Body of pancreas (tissue), 4 donors: ENCODE measurements around the gene SSH2. TPM values are rescaled to one million over a fixed set of nuclear protein-coding genes. Genes with fewer than 3 reads are reported as not detected.
"Not testable (repeated sequence)": the region's sequence is repeated elsewhere in the genome, so short reads cannot be mapped to it uniquely, and the experiment has no call there.

Source experiments
- ATAC-seq: fragments of 150-250 bp; one replicate; pipeline ENCODE4 v1.9.1; 2016
- DNase-seq, 4 donors: peaks; one replicate each; pipeline ENCODE4 v3.0.0-alpha.2; 2019
- H3K27ac ChIP-seq, 4 donors: fragments of 200-600 bp; sonication (generic); 1 replicate in 3 of 4; 2 replicates in 1 of 4; pipeline versions ENCODE4 v1.5.1 to v1.6.1; 2016 to 2019; ENCODE audit warnings: mild to moderate bottlenecking in 1 of 4, mixed read lengths in 1 of 4, moderate library complexity in 1 of 4
- H3K27me3 ChIP-seq, 2 donors: fragments of 200-600 bp; sonication (generic); one replicate each; pipeline ENCODE4 v1.6.0; 2016; ENCODE audit warnings: mild to moderate bottlenecking in 1 of 2
- H3K36me3 ChIP-seq, 2 donors: fragments of 200-600 bp; sonication (generic); replicated peaks in 1 of 2; 2 replicates each; pipeline ENCODE4 v1.5.1; 2016; ENCODE audit warnings: low read depth in 2 of 2; ENCODE audit not compliant: insufficient read depth in 1 of 2
- H3K4me1 ChIP-seq: fragments of 200-600 bp; sonication (generic); one replicate; pipeline ENCODE4 v1.6.0; 2016
- H3K4me3 ChIP-seq, 2 donors: fragments of 200-600 bp; sonication (generic); 1 replicate in 1 of 2; 2 replicates in 1 of 2; pipeline ENCODE4 v1.5.1; 2016 to 2019
- H3K9me3 ChIP-seq, 3 donors: fragments of 200-600 bp; sonication (generic); 1 replicate in 2 of 3; 2 replicates in 1 of 3; pipeline ENCODE4 v1.5.1; 2016
- POLR2A ChIP-seq, 3 donors: fragments of 450-650 bp; IDR thresholded peaks; one replicate each; pipeline ENCODE4 v1.6.1; 2016; ENCODE audit warnings: antibody characterized with exemption in 3 of 3, mild to moderate bottlenecking in 2 of 3
- WGBS, 2 donors: methylation state at CpG; one replicate each; pipeline ENCODE4 v1.1.5; 2017; 5-methylcytosine and 5-hydroxymethylcytosine counted together
- intact Hi-C: fragments of 100-400 bp; cut with DNase I; formaldehyde crosslinking; loops from one replicate; pipeline ENCODE4 v1.15.1; 2023
- total RNA-seq, 2 donors: library from RNA; depleted of rRNA; stranded (reverse); fragments of >200 nt; gene quantifications; one replicate each; pipeline ENCODE4 v1.1.0, GENCODE V29; 2016
- TF ChIP-seq, protein P1 (sequence below), 7 experiments: fragments of 450-650 bp in 4 of 7; fragments of 200-600 bp in 3 of 7; sonication (generic) in 3 of 7; IDR thresholded peaks; one replicate each; pipeline ENCODE4 v1.5.1; 2016 to 2019; ENCODE audit warnings: antibody characterized with exemption in 7 of 7

Gene SSH2
- total RNA-seq, 2 donors from 2014 or later = 8.2 to 8.6 TPM

GRCh38 chr17:29968271-29968670 lies 38.2 kb upstream of the SSH2 start:
- 67 to 80% methylated on average over 5 of the region's 5 CpGs for whole genome bisulfite sequencing, 2 donors
- Histone ChIP-seq H3K36me3 (no peaks in the 10 kb centered on the region), H3K27me3 (no peaks in the 10 kb centered on the region), H3K9me3 (no peaks in the 10 kb centered on the region), H3K27ac (no peak overlapping the region), H3K4me3 (no peak overlapping the region), H3K4me1 (no peaks in the 10 kb centered on the region)
- no peak for ATAC-seq
- DNase-seq = no peak
- TF ChIP-seq, protein P1, sequence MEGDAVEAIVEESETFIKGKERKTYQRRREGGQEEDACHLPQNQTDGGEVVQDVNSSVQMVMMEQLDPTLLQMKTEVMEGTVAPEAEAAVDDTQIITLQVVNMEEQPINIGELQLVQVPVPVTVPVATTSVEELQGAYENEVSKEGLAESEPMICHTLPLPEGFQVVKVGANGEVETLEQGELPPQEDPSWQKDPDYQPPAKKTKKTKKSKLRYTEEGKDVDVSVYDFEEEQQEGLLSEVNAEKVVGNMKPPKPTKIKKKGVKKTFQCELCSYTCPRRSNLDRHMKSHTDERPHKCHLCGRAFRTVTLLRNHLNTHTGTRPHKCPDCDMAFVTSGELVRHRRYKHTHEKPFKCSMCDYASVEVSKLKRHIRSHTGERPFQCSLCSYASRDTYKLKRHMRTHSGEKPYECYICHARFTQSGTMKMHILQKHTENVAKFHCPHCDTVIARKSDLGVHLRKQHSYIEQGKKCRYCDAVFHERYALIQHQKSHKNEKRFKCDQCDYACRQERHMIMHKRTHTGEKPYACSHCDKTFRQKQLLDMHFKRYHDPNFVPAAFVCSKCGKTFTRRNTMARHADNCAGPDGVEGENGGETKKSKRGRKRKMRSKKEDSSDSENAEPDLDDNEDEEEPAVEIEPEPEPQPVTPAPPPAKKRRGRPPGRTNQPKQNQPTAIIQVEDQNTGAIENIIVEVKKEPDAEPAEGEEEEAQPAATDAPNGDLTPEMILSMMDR (IDR thresholded peaks at IDR 0.05) = no peak
- no peak for TF ChIP-seq POLR2A (IDR thresholded peaks at IDR 0.05)
- intact Hi-C loops = no loop called here

- H3K4me3 ChIP-seq = no peak overlapping the region
- no peaks in the 10 kb centered on the region for H3K36me3 ChIP-seq
- intact Hi-C loops = no loop called here
- DNase-seq (no peak), ATAC-seq (no peak)
- H3K4me1 ChIP-seq = no peaks in the 10 kb centered on the region
- TF ChIP-seq, protein P1 (IDR thresholded peaks at IDR 0.05) = no peak
- no peak for TF ChIP-seq POLR2A (IDR thresholded peaks at IDR 0.05)
- WGBS, 2 donors = 93 to 94% methylated on average over 2 of the region's 2 CpGs
- H3K9me3 ChIP-seq = no peaks in the 10 kb centered on the region
- no peak overlapping the region for H3K27ac ChIP-seq
- no peaks in the 10 kb centered on the region for H3K27me3 ChIP-seq
Measured at GRCh38 chr17:29962656-29963055, 32.6 kb upstream of the SSH2 start.

GRCh38 chr17:29959658-29960337 lies 29.8 kb upstream of the SSH2 start:
- 69 to 73% methylated on average over 4 of the region's 4 CpGs for WGBS, 2 donors
- no peak for ATAC-seq
- Histone ChIP-seq H3K9me3 (no peaks in the 10 kb centered on the region), H3K4me1 (no peaks in the 10 kb centered on the region), H3K4me3 (no peak overlapping the region), H3K27ac (no peak overlapping the region), H3K27me3 (no peaks in the 10 kb centered on the region), H3K36me3 (no peaks in the 10 kb centered on the region)
- DNase-seq = no peak
- intact Hi-C loops = no loop called here
- TF ChIP-seq, protein P1 (IDR thresholded peaks at IDR 0.05) = no peak
- TF ChIP-seq POLR2A (IDR thresholded peaks at IDR 0.05) = no peak

DNA sequence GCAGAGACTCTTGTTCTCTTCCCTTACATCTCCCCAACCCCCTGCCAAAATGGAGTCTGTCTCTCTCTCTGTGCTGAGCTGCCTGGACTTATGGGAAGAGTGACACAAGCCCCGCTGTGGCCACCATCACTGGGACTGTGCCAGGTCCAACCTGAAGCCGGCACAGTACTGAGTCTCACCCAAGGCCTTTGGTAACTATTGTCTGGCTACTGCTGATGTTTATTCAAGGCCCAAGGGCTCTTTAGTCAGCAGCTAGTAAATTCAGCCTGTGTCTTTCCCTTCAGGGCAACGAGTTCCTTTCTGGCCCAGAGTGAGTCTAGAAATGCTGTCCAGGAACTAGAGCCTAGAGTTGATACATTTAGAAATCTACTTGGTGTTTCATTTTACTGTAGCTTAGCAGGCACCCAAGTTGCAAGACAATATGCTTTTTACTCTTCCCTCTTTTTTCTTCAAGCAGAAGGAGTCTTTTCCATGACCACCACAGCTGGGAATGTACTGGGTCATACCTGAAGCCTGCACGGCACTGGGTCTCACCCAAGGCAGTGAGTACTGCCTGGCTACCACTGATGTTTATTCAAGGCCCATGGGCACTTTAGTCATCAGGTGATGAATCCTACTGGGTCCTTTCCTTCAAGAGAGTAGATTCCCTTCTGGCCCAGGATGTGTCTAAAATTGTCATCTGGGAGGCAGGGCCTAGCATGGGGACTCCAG lies 29.1 kb upstream of the SSH2 start:
- TF ChIP-seq, protein P1 (IDR thresholded peaks at IDR 0.05) = no peak
- no peak for TF ChIP-seq POLR2A (IDR thresholded peaks at IDR 0.05)
- WGBS, 2 donors = 49 to 69% methylated on average over 4 of the region's 4 CpGs
- DNase-seq = no peak

GRCh38 chr17:29957488-29957887 lies 27.5 kb upstream of the SSH2 start:
- H3K27me3 ChIP-seq, H3K4me3 ChIP-seq, H3K4me1 ChIP-seq, H3K36me3 ChIP-seq, ATAC-seq, intact Hi-C loops, H3K9me3 ChIP-seq, H3K27ac ChIP-seq, DNase-seq: not testable (repeated sequence)
- 92 to 94% methylated on average over 1 of the region's 1 CpG for WGBS, 2 donors

More for the DNA sequence above, 29.1 kb upstream of the SSH2 start:
- Histone ChIP-seq H3K4me3 (no peak overlapping the region), H3K27me3 (no peaks in the 10 kb centered on the region), H3K27ac (no peak overlapping the region), H3K9me3 (peaks cover 0 to 5% (median 0%) of the 10 kb centered on the region in 3 donors), H3K36me3 (no peaks in the 10 kb centered on the region), H3K4me1 (no peaks in the 10 kb centered on the region)
- intact Hi-C loops = no loop called here
- ATAC-seq = no peak
